HepG2 (cell line): Measurements from ENCODE around the gene SP1. TPM values are rescaled to one million over a fixed set of nuclear protein-coding genes. Genes with fewer than 3 reads are reported as not detected.

Experiments
- DR1 ChIP-seq: sonication (generic); formaldehyde crosslinking; IDR thresholded peaks from 2 replicates; pipeline ENCODE4 v1.8.0; 2021; ENCODE audit warnings: mild to moderate bottlenecking, missing genetic modification reagents, inconsistent platforms
- HDAC2 ChIP-seq: sonication (generic); formaldehyde crosslinking; IDR thresholded peaks from 2 replicates; pipeline ENCODE4 v1.4.0; 2020; ENCODE audit warnings: missing genetic modification reagents
- HNF4G ChIP-seq, 2 experiments: sonication (generic) in 1 of 2; formaldehyde crosslinking in 1 of 2; IDR thresholded peaks; 2 replicates each; pipeline versions ENCODE4 v1.4.0 to v1.6.1; 2011 to 2020; ENCODE audit warnings: borderline replicate concordance in 2 of 2, low read depth in 2 of 2, mild to moderate bottlenecking in 2 of 2, low read length in 1 of 2, missing genetic modification reagents in 1 of 2, moderate library complexity in 1 of 2
- HOXA5 ChIP-seq: sonication (generic); formaldehyde crosslinking; IDR thresholded peaks from 2 replicates; pipeline ENCODE4 v1.4.0; 2020; ENCODE audit warnings: missing genetic modification reagents
- PITX1 ChIP-seq: sonication (generic); formaldehyde crosslinking; IDR thresholded peaks from 2 replicates; pipeline ENCODE4 v1.5.1; 2020; ENCODE audit warnings: mild to moderate bottlenecking, missing genetic modification reagents
- RXRB ChIP-seq: IDR thresholded peaks from 2 replicates; pipeline ENCODE4 v1.6.1; 2016; ENCODE audit warnings: borderline replicate concordance, missing genetic modification reagents, missing compliant biosample characterization
- SALL2 ChIP-seq: sonication (generic); formaldehyde crosslinking; IDR thresholded peaks from 2 replicates; pipeline ENCODE4 v1.8.1; 2023; ENCODE audit warnings: mild to moderate bottlenecking, missing genetic modification reagents, inconsistent platforms
- SMAD1 ChIP-seq: sonication (generic); formaldehyde crosslinking; IDR thresholded peaks from 2 replicates; pipeline ENCODE4 v1.4.0; 2020; ENCODE audit warnings: missing genetic modification reagents, low read depth, mild to moderate bottlenecking, borderline replicate concordance
- STAT5B ChIP-seq: sonication (generic); formaldehyde crosslinking; IDR thresholded peaks from 2 replicates; pipeline ENCODE4 v1.4.0; 2020; ENCODE audit warnings: missing genetic modification reagents
- TP53 ChIP-seq: sonication (generic); formaldehyde crosslinking; conservative IDR thresholded peaks from 2 replicates; pipeline ENCODE4 v1.4.0; 2020; ENCODE audit warnings: missing genetic modification reagents
- YEATS4 ChIP-seq: sonication (generic); formaldehyde crosslinking; IDR thresholded peaks from 2 replicates; pipeline ENCODE4 v1.4.0; 2020; ENCODE audit warnings: missing genetic modification reagents, borderline replicate concordance
- ZNF264 ChIP-seq: sonication (generic); formaldehyde crosslinking; IDR thresholded peaks from 2 replicates; pipeline ENCODE4 v1.4.0; 2020; ENCODE audit warnings: missing genetic modification reagents
- ZNF878 ChIP-seq: sonication (generic); formaldehyde crosslinking; IDR thresholded peaks from 2 replicates; pipeline ENCODE4 v1.8.1; 2023; ENCODE audit warnings: mild to moderate bottlenecking, missing genetic modification reagents, moderate library complexity
- polyA plus RNA-seq, 8 experiments: library from polyadenylated mRNA; depleted of rRNA in 3 of 8; stranded (reverse) in 7 of 8; unstranded in 1 of 8; fragments of >200 nt; fragmentation: Illumina TruSeq in 4 of 8; extraction: Trizol in 4 of 8; gene quantifications; 2 replicates each; pipeline versions ENCODE4 v1.2.1 to v1.2.3, GENCODE V29; 2011 to 2016; ENCODE audit warnings: low read depth in 4 of 8, missing spikeins in 1 of 8, mixed read lengths in 1 of 8; ENCODE audit not compliant: insufficient read depth in 1 of 8
- total RNA-seq, 5 experiments: library from RNA; depleted of rRNA; stranded (reverse); fragments of >200 nt; fragmentation: Illumina TruSeq; extraction: Trizol; gene quantifications; 2 replicates each; pipeline ENCODE4 v1.2.3, GENCODE V29; 2016; ENCODE audit warnings: low read depth in 1 of 5
- TF ChIP-seq, protein P1 (sequence below): sonication (generic); formaldehyde crosslinking; IDR thresholded peaks from 2 replicates; pipeline ENCODE4 v1.4.0; 2020; ENCODE audit warnings: missing genetic modification reagents
- TF ChIP-seq, protein P2 (sequence below): IDR thresholded peaks from 2 replicates; pipeline ENCODE4 v1.6.1; 2016; ENCODE audit warnings: mild to moderate bottlenecking, missing biosample characterization, missing genetic modification reagents
- TF ChIP-seq, protein P3 (sequence below): sonication (generic); formaldehyde crosslinking; IDR thresholded peaks from 2 replicates; pipeline ENCODE4 v1.4.0; 2020; ENCODE audit warnings: missing genetic modification reagents, borderline replicate concordance
- TF ChIP-seq, protein P4 (sequence below), 2 experiments: sonication (generic) in 1 of 2; formaldehyde crosslinking in 1 of 2; IDR thresholded peaks; 2 replicates each; pipeline versions ENCODE4 v1.4.0 to v1.6.1; 2016 to 2020; ENCODE audit warnings: borderline replicate concordance in 1 of 2, low read depth in 1 of 2, mild to moderate bottlenecking in 1 of 2, missing genetic modification reagents in 1 of 2
- TF ChIP-seq, protein P5 (sequence below): sonication (generic); formaldehyde crosslinking; IDR thresholded peaks from 2 replicates; pipeline ENCODE4 v1.4.0; 2020; ENCODE audit warnings: mild to moderate bottlenecking, missing genetic modification reagents

SP1 gene
- total and polyA plus RNA-seq, 2 of the 13 experiments (the other 11 are each of a cell fraction or from before 2014, with no cell fraction given) = 26.5 to 27.5 TPM

DNA sequence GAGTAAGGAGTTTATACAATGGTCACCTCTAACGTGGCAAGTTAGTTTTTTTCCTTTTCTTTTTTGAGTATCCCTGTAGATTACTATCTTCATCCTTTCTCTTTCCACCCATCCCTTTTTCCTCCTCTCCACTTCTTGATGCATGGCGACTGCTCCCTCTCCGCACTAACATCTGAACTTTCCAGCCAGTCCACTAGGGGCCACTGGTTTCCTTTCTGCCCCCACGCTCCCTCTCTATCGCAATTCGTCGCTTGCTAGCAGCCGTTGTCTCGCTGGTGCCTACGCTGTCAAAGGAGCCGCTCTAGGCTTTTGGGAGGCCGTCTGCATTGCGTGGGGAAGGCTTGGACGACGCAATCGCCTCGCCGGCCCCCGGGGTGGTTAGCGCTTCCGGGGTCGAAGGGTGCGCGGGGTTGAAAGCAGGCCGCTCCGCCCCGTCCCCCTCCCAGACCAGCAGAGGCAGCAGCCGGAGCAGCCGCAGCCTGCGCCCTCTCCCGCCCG lies 71.7 kb downstream of the SP1 start, which contains the start of gene PCBP2 (continued):
- TF ChIP-seq, protein P1, sequence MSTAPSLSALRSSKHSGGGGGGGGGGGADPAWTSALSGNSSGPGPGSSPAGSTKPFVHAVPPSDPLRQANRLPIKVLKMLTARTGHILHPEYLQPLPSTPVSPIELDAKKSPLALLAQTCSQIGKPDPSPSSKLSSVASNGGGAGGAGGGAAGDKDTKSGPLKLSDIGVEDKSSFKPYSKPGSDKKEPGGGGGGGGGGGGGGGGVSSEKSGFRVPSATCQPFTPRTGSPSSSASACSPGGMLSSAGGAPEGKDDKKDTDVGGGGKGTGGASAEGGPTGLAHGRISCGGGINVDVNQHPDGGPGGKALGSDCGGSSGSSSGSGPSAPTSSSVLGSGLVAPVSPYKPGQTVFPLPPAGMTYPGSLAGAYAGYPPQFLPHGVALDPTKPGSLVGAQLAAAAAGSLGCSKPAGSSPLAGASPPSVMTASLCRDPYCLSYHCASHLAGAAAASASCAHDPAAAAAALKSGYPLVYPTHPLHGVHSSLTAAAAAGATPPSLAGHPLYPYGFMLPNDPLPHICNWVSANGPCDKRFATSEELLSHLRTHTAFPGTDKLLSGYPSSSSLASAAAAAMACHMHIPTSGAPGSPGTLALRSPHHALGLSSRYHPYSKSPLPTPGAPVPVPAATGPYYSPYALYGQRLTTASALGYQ = peak; percentile 39; the same call in 1 of the 2 replicates
- TF ChIP-seq SALL2 (CRISPR knock-in tag) (peak; percentile 66; the same call in 1 of the 2 replicates), ZNF264 (peak; percentile 53; the same call in 1 of the 2 replicates), STAT5B (CRISPR knock-in tag) (no peak), ZNF878 (CRISPR knock-in tag) (peak; percentile 79; the same call in 1 of the 2 replicates), SMAD1 (CRISPR knock-in tag) (no peak), HDAC2 (CRISPR knock-in tag) (peak; percentile 73), PITX1 (CRISPR knock-in tag) (peak; percentile 57), DR1 (CRISPR knock-in tag) (peak; percentile 95), YEATS4 (peak; percentile 79), RXRB (CRISPR knock-in tag) (peak; percentile 63; the same call in 1 of the 2 replicates), TP53 (CRISPR knock-in tag) (0 out of 2 replicates have a peak, but pooled peaks have one; percentile 59), HNF4G (IDR thresholded peaks at IDR 0.05; ENCODE audit: borderline replicate concordance, low read depth, low read length) (no peak; the same call in 1 of the 2 replicates), HNF4G (CRISPR knock-in tag; IDR thresholded peaks at IDR 0.05; ENCODE audit: borderline replicate concordance, low read depth) (no peak), HOXA5 (0 out of 2 replicates have a peak, but pooled peaks have one; percentile 18)
- TF ChIP-seq, protein P2, sequence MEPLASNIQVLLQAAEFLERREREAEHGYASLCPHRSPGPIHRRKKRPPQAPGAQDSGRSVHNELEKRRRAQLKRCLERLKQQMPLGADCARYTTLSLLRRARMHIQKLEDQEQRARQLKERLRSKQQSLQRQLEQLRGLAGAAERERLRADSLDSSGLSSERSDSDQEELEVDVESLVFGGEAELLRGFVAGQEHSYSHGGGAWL (CRISPR knock-in tag) = peak; percentile 23; the same call in 1 of the 2 replicates
- TF ChIP-seq, protein P3, sequence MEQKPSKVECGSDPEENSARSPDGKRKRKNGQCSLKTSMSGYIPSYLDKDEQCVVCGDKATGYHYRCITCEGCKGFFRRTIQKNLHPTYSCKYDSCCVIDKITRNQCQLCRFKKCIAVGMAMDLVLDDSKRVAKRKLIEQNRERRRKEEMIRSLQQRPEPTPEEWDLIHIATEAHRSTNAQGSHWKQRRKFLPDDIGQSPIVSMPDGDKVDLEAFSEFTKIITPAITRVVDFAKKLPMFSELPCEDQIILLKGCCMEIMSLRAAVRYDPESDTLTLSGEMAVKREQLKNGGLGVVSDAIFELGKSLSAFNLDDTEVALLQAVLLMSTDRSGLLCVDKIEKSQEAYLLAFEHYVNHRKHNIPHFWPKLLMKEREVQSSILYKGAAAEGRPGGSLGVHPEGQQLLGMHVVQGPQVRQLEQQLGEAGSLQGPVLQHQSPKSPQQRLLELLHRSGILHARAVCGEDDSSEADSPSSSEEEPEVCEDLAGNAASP (CRISPR knock-in tag) = peak; percentile 67; the same call in 1 of the 2 replicates
- TF ChIP-seq, protein P4, sequence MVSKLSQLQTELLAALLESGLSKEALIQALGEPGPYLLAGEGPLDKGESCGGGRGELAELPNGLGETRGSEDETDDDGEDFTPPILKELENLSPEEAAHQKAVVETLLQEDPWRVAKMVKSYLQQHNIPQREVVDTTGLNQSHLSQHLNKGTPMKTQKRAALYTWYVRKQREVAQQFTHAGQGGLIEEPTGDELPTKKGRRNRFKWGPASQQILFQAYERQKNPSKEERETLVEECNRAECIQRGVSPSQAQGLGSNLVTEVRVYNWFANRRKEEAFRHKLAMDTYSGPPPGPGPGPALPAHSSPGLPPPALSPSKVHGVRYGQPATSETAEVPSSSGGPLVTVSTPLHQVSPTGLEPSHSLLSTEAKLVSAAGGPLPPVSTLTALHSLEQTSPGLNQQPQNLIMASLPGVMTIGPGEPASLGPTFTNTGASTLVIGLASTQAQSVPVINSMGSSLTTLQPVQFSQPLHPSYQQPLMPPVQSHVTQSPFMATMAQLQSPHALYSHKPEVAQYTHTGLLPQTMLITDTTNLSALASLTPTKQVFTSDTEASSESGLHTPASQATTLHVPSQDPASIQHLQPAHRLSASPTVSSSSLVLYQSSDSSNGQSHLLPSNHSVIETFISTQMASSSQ (IDR thresholded peaks at IDR 0.05; ENCODE audit: low read depth) = no peak; the same call in 1 of the 2 replicates
- TF ChIP-seq, protein P4 (CRISPR knock-in tag; IDR thresholded peaks at IDR 0.05; ENCODE audit: borderline replicate concordance) = peak; percentile 34; the same call in 1 of the 2 replicates
- TF ChIP-seq, protein P5, sequence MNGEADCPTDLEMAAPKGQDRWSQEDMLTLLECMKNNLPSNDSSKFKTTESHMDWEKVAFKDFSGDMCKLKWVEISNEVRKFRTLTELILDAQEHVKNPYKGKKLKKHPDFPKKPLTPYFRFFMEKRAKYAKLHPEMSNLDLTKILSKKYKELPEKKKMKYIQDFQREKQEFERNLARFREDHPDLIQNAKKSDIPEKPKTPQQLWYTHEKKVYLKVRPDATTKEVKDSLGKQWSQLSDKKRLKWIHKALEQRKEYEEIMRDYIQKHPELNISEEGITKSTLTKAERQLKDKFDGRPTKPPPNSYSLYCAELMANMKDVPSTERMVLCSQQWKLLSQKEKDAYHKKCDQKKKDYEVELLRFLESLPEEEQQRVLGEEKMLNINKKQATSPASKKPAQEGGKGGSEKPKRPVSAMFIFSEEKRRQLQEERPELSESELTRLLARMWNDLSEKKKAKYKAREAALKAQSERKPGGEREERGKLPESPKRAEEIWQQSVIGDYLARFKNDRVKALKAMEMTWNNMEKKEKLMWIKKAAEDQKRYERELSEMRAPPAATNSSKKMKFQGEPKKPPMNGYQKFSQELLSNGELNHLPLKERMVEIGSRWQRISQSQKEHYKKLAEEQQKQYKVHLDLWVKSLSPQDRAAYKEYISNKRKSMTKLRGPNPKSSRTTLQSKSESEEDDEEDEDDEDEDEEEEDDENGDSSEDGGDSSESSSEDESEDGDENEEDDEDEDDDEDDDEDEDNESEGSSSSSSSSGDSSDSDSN = no peak
